ENCODE measurements around the gene NCF2. TPM values are rescaled to one million over a fixed set of nuclear protein-coding genes. Genes with fewer than 3 reads are reported as not detected.
"Not testable (repeated sequence)": the region's sequence is repeated elsewhere in the genome, so short reads cannot be mapped to it uniquely, and the experiment has no call there.

Gene NCF2
- total and polyA plus RNA-seq, 2 donors: 5.8 to 8.6 TPM

DNA sequence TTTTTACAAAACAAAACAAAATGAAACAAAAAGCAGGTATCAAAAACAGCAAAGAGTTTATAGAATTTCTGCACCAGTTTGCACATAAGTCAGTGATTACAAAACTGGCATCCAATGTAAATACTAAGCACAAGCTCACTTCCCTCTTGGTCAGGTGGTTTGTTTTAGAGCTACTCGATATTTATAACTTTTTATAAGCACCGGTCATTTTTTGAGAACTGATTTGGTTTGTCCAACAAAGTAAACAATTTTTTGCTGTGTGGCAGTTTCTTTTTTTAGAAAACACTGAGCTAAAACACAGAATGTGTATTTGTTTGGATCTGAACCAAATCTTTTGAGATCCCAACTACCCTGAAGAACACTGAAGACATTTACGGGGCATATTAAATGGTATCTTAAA lies 36.0 kb upstream of the NCF2 start:
- H3K4me3 ChIP-seq (ENCODE audit: low read depth, low read length); H3K36me3 ChIP-seq (ENCODE audit: insufficient read depth); DNase-seq (ENCODE audit: extremely low spot score); H3K4me1 ChIP-seq (ENCODE audit: insufficient read depth); H3K27ac ChIP-seq (ENCODE audit: low read depth): not testable (repeated sequence)
- 12% methylated on average over 3 of the region's 3 CpGs for WGBS

DNA sequence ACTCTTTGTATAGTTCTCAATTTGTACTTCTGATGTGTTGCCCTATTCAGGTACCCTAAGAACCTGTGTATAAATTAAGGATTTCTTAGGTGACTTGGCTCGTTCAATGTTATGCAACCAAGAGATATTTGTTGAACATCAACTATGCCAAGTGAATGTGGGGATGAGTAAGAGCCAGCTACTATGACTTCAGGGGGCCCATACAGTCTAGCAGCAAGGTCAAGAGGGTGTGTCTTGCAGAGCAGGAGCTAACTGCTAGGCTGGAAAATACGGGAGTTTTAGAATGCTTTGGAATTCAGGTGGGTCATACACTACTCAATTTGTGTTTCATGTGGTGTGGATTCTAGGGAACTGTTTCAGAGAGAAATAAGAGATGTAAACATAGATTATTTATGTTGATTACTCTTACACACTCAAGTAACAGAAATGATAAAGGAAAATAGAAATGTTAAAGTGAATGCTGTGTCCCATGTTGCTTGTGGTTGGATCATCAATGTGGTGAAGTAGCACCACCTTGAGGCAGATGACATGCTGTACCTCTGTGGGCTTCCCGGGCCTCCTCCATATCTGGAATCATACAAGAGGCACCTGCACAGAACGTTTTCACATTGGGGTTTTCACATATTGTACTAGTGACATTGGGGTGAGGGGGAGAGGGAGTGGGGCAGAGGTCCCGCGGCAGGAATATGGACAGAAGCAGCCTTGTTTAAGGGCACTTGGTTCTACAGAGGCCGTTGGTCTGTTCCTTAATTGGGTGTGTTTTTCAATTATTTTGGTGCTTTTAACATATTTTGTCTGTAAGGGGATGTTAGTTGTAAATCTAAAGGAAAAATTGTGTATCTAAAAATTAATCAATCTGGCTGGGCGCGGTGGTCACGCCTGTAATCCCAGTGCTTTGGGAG lies 32.9 kb upstream of the NCF2 start:
- 59% methylated on average over 10 of the region's 10 CpGs for WGBS
- no peaks in the 10 kb centered on the region for H3K4me1 ChIP-seq (ENCODE audit: insufficient read depth)
- DNase-seq (ENCODE audit: extremely low spot score): no peak
- H3K4me3 ChIP-seq (ENCODE audit: low read depth, low read length): no peak overlapping the region
- H3K27ac ChIP-seq (ENCODE audit: low read depth): no peak overlapping the region
- H3K36me3 ChIP-seq (ENCODE audit: insufficient read depth): peaks cover 2% of the 10 kb centered on the region

DNA sequence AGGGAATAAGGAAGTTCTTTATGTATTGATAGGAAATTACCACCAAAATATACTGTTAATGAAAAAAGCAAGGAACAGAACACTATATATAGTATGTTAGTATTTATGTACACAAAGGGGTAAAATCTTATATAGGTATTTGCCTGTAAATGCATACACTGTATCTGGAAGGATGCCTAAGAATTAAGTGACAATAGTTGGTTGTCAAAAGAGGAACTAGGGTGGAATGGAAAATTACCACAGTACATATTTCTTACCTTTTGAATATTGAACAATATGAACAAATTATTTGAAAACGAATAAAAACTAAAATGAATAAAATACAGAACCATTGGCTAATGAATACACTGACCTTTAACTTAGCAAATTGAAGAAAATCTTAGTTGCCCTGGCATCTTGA lies 31.8 kb upstream of the NCF2 start:
- no peak overlapping the region for H3K27ac ChIP-seq (ENCODE audit: low read depth)
- no peak for DNase-seq (ENCODE audit: extremely low spot score)
- H3K4me3 ChIP-seq (ENCODE audit: low read depth, low read length): no peak overlapping the region
- WGBS: 84% methylated on average over 1 of the region's 1 CpG
- peaks cover 2% of the 10 kb centered on the region for H3K36me3 ChIP-seq (ENCODE audit: insufficient read depth)
- no peaks in the 10 kb centered on the region for H3K4me1 ChIP-seq (ENCODE audit: insufficient read depth)

DNA sequence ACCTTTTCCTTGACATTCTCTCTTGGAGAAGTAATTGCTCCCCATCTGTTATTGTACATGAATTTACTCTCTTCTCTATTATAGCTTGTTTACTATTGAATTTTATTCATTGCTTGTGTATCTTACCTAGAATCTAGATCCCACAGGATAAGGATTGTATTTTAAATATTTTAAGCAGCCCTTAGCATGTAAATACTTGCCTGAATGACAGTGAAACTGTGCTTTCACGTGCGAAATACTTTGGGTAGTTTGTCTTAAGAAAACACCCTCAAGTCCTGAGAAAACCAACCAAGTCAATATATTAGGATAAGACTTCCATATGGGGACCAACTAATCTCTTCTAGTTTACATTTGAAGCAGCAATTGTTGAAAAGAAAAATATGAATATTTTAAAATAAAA lies 30.1 kb upstream of the NCF2 start:
- 64% methylated on average over 2 of the region's 2 CpGs for WGBS
- no peak overlapping the region for H3K27ac ChIP-seq (ENCODE audit: low read depth)

DNA sequence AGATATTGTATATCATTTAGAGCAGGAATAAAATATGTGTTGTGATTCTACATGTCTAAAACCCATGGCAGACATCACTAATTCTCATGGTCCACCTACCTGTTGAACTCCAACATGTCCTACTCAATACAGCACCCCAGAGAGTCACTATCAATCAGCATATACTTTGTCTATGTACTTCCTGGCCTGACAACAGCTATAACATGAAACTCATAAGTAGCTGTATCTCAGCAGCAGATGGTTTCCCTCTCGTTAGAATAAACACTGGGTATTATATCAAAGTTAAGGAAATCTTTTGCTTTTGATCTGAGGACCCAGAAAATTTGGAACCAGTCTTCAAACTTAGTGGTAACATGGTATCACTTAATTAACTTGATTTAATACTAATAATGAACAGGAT lies 29.5 kb upstream of the NCF2 start:
- 57% methylated on average over 1 of the region's 1 CpG for WGBS
- Histone ChIP-seq H3K4me3 (ENCODE audit: low read depth, low read length) (no peak overlapping the region), H3K4me1 (ENCODE audit: insufficient read depth) (no peaks in the 10 kb centered on the region), H3K36me3 (ENCODE audit: insufficient read depth) (peaks cover 2% of the 10 kb centered on the region), H3K27ac (ENCODE audit: low read depth) (no peak overlapping the region)
- no peak for DNase-seq (ENCODE audit: extremely low spot score)

More for the DNA sequence above, 30.1 kb upstream of the NCF2 start:
- Histone ChIP-seq H3K36me3 (ENCODE audit: insufficient read depth) (peaks cover 2% of the 10 kb centered on the region), H3K4me3 (ENCODE audit: low read depth, low read length) (no peak overlapping the region), H3K4me1 (ENCODE audit: insufficient read depth) (no peaks in the 10 kb centered on the region)
- no peak for DNase-seq (ENCODE audit: extremely low spot score)

DNA sequence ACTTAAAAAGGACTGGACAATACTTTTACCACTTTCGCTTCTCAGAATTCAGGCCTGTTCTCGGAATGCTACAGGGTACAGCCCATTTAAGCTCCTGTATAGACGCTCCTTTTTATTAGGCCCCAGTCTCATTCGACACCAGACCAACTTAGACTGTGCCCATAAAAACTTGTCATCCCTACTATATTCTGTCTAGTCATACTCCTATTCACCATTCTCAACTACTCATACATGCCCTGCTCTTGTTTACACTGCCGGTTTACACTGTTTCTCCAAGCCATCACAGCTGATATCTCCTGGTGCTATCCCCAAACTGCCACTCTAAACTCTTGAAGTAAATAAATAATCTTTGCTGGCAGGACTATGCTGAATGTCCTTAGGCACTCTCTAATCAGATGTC lies 27.9 kb upstream of the NCF2 start:
- not testable (repeated sequence) for H3K36me3 ChIP-seq (ENCODE audit: insufficient read depth); H3K27ac ChIP-seq (ENCODE audit: low read depth); DNase-seq (ENCODE audit: extremely low spot score); H3K4me3 ChIP-seq (ENCODE audit: low read depth, low read length); H3K4me1 ChIP-seq (ENCODE audit: insufficient read depth)
- WGBS: 86% methylated on average over 5 of the region's 5 CpGs

DNA sequence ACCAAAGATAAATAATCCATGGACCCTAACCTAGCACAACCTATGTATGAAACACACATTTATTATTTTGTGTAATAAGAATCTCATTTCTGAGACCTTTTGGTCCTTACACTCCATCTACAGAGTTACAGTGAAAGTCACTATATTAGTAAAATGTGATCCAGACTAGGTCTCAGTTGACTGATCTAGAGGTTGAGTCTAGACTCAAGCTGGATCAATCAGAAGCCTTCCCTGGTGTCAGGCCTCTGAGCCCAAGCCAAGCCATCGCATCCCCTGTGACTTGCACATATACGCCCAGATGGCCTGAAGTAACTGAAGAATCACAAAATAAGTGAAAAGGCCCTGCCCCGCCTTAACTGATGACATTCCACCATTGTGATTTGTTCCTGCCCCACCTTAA lies 22.7 kb upstream of the NCF2 start:
- H3K27ac ChIP-seq (ENCODE audit: low read depth); H3K4me1 ChIP-seq (ENCODE audit: insufficient read depth): not testable (repeated sequence)
- 99% methylated on average over 3 of the region's 3 CpGs for WGBS

DNA sequence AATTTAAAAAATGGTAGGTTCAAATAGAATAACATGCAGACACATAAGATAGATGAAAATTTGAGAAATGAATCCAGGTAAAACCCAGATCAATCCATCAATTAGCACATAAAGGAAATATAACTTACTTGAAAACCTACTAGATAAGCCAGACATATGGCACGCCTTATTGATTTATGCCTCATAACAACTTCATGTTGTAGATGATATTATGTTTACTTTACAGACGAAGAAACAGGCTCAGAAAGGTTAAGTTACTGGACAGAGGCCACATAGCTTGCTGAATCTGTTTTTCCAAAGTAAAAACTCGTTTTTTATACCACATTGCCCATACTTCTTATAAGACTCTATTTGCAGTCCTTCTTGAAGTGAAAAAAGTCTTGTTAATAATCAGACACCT lies 22.1 kb upstream of the NCF2 start:
- DNase-seq (ENCODE audit: extremely low spot score): no peak
- Histone ChIP-seq H3K27ac (ENCODE audit: low read depth) (no peak overlapping the region), H3K4me3 (ENCODE audit: low read depth, low read length) (no peak overlapping the region), H3K4me1 (ENCODE audit: insufficient read depth) (no peaks in the 10 kb centered on the region), H3K36me3 (ENCODE audit: insufficient read depth) (no peaks in the 10 kb centered on the region)
- 71% methylated on average over 3 of the region's 3 CpGs for WGBS

More for the DNA sequence above, 22.7 kb upstream of the NCF2 start:
- not testable (repeated sequence) for H3K36me3 ChIP-seq (ENCODE audit: insufficient read depth); H3K4me3 ChIP-seq (ENCODE audit: low read depth, low read length); DNase-seq (ENCODE audit: extremely low spot score)

DNA sequence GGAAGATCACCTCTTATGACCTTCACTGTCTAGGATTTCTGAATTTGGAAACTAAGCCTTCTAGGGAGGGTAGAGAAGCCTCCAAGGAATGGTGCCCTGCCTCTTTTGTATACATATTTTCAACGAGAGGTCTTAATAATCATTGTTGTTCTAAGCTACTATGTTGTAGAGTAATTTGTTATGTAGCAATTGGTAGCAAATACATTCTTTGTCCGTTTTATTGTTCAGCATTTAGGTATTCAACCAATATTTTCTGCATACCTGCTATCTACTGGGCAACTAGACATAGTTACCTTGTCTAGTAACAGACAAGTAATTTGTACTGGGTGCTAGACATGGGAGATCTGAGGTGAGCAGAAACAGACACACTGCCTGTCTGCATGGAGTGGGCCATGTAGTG lies 20.8 kb upstream of the NCF2 start:
- WGBS: 37% methylated on average over 2 of the region's 2 CpGs
- H3K36me3 ChIP-seq (ENCODE audit: insufficient read depth): no peaks in the 10 kb centered on the region

DNA sequence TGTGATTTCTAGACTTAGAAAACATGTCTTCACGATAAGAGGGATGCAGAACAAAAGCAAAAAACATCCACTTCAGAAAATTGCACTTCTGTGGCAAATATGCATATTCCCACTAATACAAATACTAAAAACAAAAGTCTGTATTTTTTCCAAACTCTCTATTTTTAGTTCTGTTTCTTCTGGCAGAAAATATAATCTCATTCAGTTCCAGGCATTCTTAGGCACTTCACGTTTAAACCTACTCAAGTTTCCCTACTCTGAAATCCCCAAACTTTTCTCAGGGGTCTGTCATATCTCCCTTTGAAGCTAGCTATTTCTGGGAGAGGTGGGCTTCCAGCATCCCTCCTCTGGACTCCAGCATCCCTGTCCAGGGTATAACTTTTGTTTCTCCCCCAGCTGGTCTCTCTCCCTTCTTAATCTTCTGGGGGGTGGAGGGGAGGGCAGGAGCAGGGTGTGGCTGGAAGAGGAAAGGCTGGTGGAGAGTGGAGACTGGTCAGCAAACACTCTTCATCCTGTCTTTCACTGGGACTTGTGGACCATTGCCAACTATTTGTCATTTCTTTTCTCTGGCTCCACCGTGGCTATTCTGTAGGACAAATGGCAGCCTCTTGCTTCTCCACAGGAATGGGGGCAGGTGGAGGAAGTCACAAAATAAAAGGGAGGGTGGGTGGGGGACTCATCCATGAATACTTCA lies 19.6 kb upstream of the NCF2 start:
- H3K36me3 ChIP-seq (ENCODE audit: insufficient read depth): no peaks in the 10 kb centered on the region
- no peak overlapping the region for H3K4me3 ChIP-seq (ENCODE audit: low read depth, low read length)
- WGBS: 11% methylated on average over 3 of the region's 3 CpGs
- no peak overlapping the region for H3K27ac ChIP-seq (ENCODE audit: low read depth)
- H3K4me1 ChIP-seq (ENCODE audit: insufficient read depth): no peaks in the 10 kb centered on the region
- DNase-seq (ENCODE audit: extremely low spot score): no peak

More for the DNA sequence above, 20.8 kb upstream of the NCF2 start:
- DNase-seq (ENCODE audit: extremely low spot score): no peak
- no peaks in the 10 kb centered on the region for H3K4me1 ChIP-seq (ENCODE audit: insufficient read depth)
- H3K4me3 ChIP-seq (ENCODE audit: low read depth, low read length): no peak overlapping the region
- H3K27ac ChIP-seq (ENCODE audit: low read depth): no peak overlapping the region

DNA sequence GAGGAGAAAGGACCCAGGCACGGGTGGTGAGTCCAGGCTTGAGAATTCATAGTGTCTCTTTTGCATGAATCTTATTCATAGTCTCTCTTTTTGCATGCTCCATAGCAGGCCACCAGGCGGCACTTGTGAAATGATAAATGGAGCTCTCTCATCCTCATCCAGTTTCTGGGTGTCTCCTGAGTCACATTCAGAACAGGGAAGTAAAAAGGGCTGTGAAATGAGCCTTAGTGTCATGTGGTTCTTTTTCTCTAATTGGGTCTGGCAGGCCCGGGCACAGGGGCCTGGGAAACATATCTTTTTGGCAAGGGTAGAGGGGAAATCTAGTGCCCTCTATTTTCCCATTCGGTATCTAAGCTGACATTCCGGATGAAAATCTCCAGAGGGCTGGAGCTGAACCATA lies 19.1 kb upstream of the NCF2 start:
- WGBS: 23% methylated on average over 5 of the region's 5 CpGs

DNA sequence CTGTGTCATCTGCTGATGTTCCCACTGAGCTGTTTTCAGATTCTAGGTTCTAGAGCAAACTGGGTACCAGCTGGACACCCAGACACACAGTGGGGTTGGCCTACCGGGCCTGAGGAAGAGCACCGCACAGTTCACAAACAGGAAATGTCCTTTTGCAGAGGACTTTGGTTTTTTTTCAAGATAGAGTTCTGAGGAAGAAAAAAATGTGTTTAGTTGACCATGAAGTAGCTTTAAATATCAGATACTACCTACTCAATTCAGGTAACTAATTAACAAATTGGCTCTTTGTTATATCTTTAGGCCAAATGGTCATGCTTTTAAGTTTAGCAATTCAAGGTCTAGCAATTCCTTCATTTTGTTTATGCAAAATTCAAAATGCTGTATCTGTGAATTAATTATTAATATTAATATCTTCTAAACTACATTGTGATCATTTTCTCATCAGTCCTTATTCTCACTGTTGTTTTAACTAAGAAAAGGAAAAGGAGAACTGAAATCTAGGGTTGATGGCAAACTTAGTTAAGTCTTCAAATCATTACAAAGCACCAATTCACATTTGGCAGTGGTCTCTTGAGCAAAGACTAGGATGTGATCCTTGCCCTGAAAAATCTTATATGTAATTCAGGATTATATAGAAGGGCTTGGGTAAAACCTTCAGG lies 17.2 kb upstream of the NCF2 start:
- Histone ChIP-seq H3K4me3 (ENCODE audit: low read depth, low read length) (no peak overlapping the region), H3K27ac (ENCODE audit: low read depth) (no peak overlapping the region), H3K4me1 (ENCODE audit: insufficient read depth) (no peaks in the 10 kb centered on the region), H3K36me3 (ENCODE audit: insufficient read depth) (no peaks in the 10 kb centered on the region)
- 66% methylated on average over 2 of the region's 2 CpGs for WGBS
- no peak for DNase-seq (ENCODE audit: extremely low spot score)

More for the DNA sequence above, 19.1 kb upstream of the NCF2 start:
- H3K36me3 ChIP-seq (ENCODE audit: insufficient read depth): no peaks in the 10 kb centered on the region
- DNase-seq (ENCODE audit: extremely low spot score): no peak
- H3K4me1 ChIP-seq (ENCODE audit: insufficient read depth): no peaks in the 10 kb centered on the region
- no peak overlapping the region for H3K27ac ChIP-seq (ENCODE audit: low read depth)
- H3K4me3 ChIP-seq (ENCODE audit: low read depth, low read length): no peak overlapping the region

DNA sequence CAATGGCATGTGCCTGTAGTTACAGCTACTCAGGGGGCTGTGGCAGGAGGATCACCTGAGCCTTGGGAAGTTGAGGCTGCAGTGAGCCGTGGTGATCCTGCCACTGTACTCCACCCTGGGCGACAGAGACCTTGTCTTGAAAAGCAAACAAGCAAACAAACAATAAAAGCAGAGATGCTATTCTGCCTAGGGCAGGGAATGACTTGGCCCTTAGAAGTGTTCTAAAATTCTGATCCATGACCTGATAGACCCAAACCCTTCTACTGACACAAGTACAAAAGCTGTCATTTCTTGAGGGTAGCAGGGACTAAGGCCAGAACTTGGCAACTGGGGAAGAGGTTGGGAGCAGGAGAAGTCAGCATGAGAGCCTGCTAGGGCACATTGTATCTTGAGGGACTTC lies 15.6 kb upstream of the NCF2 start:
- H3K4me1 ChIP-seq (ENCODE audit: insufficient read depth): no peaks in the 10 kb centered on the region
- H3K27ac ChIP-seq (ENCODE audit: low read depth): no peak overlapping the region
- no peak for DNase-seq (ENCODE audit: extremely low spot score)
- H3K36me3 ChIP-seq (ENCODE audit: insufficient read depth): no peaks in the 10 kb centered on the region
- no peak overlapping the region for H3K4me3 ChIP-seq (ENCODE audit: low read depth, low read length)
- WGBS: 91% methylated on average over 2 of the region's 2 CpGs

DNA sequence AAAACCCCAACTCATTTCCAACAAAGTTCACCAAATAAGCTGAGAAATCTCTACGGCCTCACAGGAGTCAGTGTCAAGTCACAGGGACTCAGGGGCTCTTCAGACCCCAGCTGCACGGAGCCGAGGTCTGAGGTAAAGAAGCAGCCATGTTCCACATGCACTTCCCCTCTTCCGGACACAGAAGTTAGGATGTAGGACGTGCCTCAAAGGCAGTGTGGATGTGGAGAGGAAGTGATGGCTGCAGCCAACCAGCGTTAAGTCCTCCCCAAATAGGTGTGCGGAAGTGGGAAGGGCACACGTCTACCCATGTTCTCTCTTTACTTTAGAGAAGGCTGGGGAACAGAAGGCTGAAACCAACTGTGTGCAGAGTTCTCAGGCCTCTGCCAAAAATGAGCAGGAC lies 14.6 kb upstream of the NCF2 start:
- 84% methylated on average over 8 of the region's 8 CpGs for WGBS
- Histone ChIP-seq H3K27ac (ENCODE audit: low read depth) (no peak overlapping the region), H3K4me3 (ENCODE audit: low read depth, low read length) (no peak overlapping the region), H3K4me1 (ENCODE audit: insufficient read depth) (no peaks in the 10 kb centered on the region), H3K36me3 (ENCODE audit: insufficient read depth) (no peaks in the 10 kb centered on the region)
- DNase-seq (ENCODE audit: extremely low spot score): no peak
